OCI-LY1 (cell line): Measurements from ENCODE around the gene CRYBG2.

Source experiments
- H2AFZ ChIP-seq: fragments of 200-600 bp; sonication (generic), shearing (Covaris generic); 2 replicates; pipeline ENCODE4 v1.6.0; 2014; ENCODE audit warnings: antibody characterized with exemption, mild to moderate bottlenecking, low read length
- H3F3A ChIP-seq: fragments of 200-600 bp; sonication (generic), shearing (Covaris generic); 2 replicates; pipeline ENCODE4 v1.6.0; 2014; ENCODE audit warnings: mild to moderate bottlenecking, antibody characterized with exemption, low read length, moderate library complexity; ENCODE audit not compliant: insufficient read depth
- H3K27ac ChIP-seq: fragments of 200-600 bp; sonication (generic); 2 replicates; pipeline ENCODE4 v1.5.1; 2014; ENCODE audit warnings: low read length, mixed run types, mild to moderate bottlenecking, low read depth; ENCODE audit not compliant: poor library complexity, severe bottlenecking
- H3K27me3 ChIP-seq: fragments of 200-600 bp; sonication (generic); 2 replicates; pipeline ENCODE4 v1.6.0; 2014; ENCODE audit warnings: antibody characterized with exemption, mild to moderate bottlenecking, low read length, moderate library complexity; ENCODE audit not compliant: insufficient read depth
- H3K36me3 ChIP-seq: fragments of 200-600 bp; sonication (generic); 2 replicates; pipeline ENCODE4 v1.6.1; 2014; ENCODE audit warnings: mild to moderate bottlenecking, antibody characterized with exemption, low read length, moderate library complexity, mixed read lengths; ENCODE audit not compliant: insufficient read depth
- H3K4me1 ChIP-seq: fragments of 200-600 bp; sonication (generic); 2 replicates; pipeline ENCODE4 v1.5.1; 2014; ENCODE audit warnings: mild to moderate bottlenecking, low read length, moderate library complexity; ENCODE audit not compliant: insufficient read depth, severe bottlenecking
- H3K4me2 ChIP-seq: fragments of 200-600 bp; sonication (generic), shearing (Covaris generic); 2 replicates; pipeline ENCODE4 v1.6.1; 2014; ENCODE audit warnings: low read length
- H3K4me3 ChIP-seq: fragments of 200-600 bp; sonication (generic); 2 replicates; pipeline ENCODE4 v1.5.1; 2014; ENCODE audit warnings: low read length, low read depth, mild to moderate bottlenecking, mixed read lengths; ENCODE audit not compliant: poor library complexity, severe bottlenecking
- H3K79me2 ChIP-seq: fragments of 200-600 bp; shearing (Covaris generic); 2 replicates; pipeline ENCODE4 v1.6.1; 2016; ENCODE audit warnings: mixed run types, low read length, mixed read lengths; ENCODE audit not compliant: insufficient read depth
- H3K9ac ChIP-seq: fragments of 200-600 bp; sonication (generic), shearing (Covaris generic); 2 replicates; pipeline ENCODE4 v1.6.1; 2014; ENCODE audit warnings: mild to moderate bottlenecking, low read length, mixed read lengths
- H3K9me2 ChIP-seq: fragments of 200-600 bp; sonication (generic), shearing (Covaris generic); 2 replicates; pipeline ENCODE4 v1.6.1; 2014; ENCODE audit warnings: low read depth, mild to moderate bottlenecking, low read length, mixed read lengths
- H3K9me3 ChIP-seq: fragments of 200-600 bp; shearing (Covaris generic); 2 replicates; pipeline ENCODE4 v1.6.1; 2014; ENCODE audit warnings: low read length, mixed read lengths
- H4K20me1 ChIP-seq: fragments of 200-600 bp; sonication (generic), shearing (Covaris generic); 2 replicates; pipeline ENCODE4 v1.6.0; 2016; ENCODE audit warnings: mild to moderate bottlenecking, low read length; ENCODE audit not compliant: insufficient read depth
- EZH2 ChIP-seq: fragments of 200-600 bp; sonication (generic), shearing (Covaris generic); IDR thresholded peaks from 2 replicates; pipeline ENCODE4 v1.8.0; 2017; ENCODE audit warnings: borderline replicate concordance, mixed run types, mild to moderate bottlenecking, antibody characterized with exemption, low read length, moderate library complexity, mixed read lengths
- TF ChIP-seq, protein P1 (sequence below): fragments of 200-600 bp; sonication (generic), shearing (Covaris generic); IDR thresholded peaks from 2 replicates; pipeline ENCODE4 v1.5.1; 2017; ENCODE audit warnings: mild to moderate bottlenecking, antibody characterized with exemption, low read length, moderate library complexity, mixed read lengths

CRYBG2 gene

DNA sequence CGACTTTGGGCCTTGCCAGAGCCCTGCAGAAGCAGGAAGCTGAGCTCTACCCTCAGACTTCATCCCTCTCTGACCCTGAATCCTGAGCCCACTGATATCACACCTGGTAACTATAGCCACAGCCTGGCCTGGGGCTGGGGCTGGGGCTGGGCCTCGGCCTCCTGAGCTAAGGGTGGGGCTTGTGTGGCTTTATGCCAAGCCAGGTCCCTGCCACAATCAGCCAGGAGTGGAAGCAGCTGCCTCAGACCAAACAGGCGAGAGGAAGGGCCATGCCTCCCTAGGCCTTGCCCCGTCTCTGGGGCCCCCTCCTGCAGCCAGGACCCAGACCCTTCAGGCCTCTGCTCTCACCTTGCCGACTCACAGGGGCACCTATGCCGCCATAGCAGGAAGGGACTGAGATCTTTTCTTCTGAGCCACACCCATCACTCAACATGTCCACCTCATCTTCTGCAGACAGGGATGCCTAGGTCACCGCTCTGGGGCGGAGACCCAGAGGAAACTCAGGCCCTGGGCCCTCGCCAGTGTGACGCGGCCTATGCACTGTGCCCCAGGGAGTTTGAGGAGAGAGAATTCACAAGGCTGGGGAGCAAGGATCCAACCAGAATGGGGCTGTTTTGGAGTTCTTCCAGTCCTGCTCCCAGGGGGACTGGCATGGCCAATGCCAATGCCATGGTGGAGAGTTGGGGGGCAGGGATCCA is 53.2 kb downstream of the CRYBG2 start:
- peak overlapping the region; percentile 19; the same call in 1 of the 2 replicates for H3K9ac ChIP-seq
- peak overlapping the region; percentile 75 for H3K27ac ChIP-seq
- peaks cover 10% of the 10 kb centered on the region for H3K79me2 ChIP-seq
- TF ChIP-seq, protein P1, sequence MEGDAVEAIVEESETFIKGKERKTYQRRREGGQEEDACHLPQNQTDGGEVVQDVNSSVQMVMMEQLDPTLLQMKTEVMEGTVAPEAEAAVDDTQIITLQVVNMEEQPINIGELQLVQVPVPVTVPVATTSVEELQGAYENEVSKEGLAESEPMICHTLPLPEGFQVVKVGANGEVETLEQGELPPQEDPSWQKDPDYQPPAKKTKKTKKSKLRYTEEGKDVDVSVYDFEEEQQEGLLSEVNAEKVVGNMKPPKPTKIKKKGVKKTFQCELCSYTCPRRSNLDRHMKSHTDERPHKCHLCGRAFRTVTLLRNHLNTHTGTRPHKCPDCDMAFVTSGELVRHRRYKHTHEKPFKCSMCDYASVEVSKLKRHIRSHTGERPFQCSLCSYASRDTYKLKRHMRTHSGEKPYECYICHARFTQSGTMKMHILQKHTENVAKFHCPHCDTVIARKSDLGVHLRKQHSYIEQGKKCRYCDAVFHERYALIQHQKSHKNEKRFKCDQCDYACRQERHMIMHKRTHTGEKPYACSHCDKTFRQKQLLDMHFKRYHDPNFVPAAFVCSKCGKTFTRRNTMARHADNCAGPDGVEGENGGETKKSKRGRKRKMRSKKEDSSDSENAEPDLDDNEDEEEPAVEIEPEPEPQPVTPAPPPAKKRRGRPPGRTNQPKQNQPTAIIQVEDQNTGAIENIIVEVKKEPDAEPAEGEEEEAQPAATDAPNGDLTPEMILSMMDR = no peak
- no peak for TF ChIP-seq EZH2
- H3K4me1 ChIP-seq = peaks cover 56% of the 10 kb centered on the region
- H2AFZ ChIP-seq = no peak overlapping the region
- no peak overlapping the region for H3K4me3 ChIP-seq
- H3K4me2 ChIP-seq = peak overlapping the region; percentile 5; the same call in 1 of the 2 replicates
- H4K20me1 ChIP-seq = no peaks in the 10 kb centered on the region
- no peaks in the 10 kb centered on the region for H3K9me3 ChIP-seq
- H3F3A ChIP-seq = no peaks in the 10 kb centered on the region
- no peaks in the 10 kb centered on the region for H3K9me2 ChIP-seq
- H3K27me3 ChIP-seq = no peaks in the 10 kb centered on the region
- H3K36me3 ChIP-seq = peaks cover 33% of the 10 kb centered on the region; the same call in 1 of the 2 replicates

DNA sequence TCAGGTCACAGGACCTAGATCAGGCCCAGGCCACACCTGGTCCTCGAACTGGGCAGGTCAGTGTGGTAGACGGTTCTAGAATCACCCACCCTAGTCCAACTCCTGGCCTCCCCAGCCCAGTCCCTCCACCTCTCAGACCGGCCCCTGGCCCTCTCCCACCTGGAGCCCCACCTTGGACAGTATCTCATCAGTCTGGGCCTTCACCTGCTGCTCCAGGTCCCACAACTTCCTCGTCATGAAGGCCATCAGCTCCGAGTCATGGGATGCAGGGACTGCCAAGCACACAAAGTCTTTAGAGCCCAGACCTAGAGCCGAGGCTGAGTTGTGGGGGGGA is 56.2 kb downstream of the CRYBG2 start:
- H4K20me1 ChIP-seq = no peaks in the 10 kb centered on the region
- peaks cover 37% of the 10 kb centered on the region for H3K4me1 ChIP-seq
- peaks cover 41% of the 10 kb centered on the region; the same call in 1 of the 2 replicates for H3K36me3 ChIP-seq
- no peaks in the 10 kb centered on the region for H3F3A ChIP-seq
- H2AFZ ChIP-seq = no peak overlapping the region
- no peak overlapping the region for H3K9ac ChIP-seq
- no peak overlapping the region for H3K4me3 ChIP-seq
- peak overlapping the region; percentile 20 for H3K27ac ChIP-seq
- no peak overlapping the region for H3K4me2 ChIP-seq
- H3K9me2 ChIP-seq = no peaks in the 10 kb centered on the region
- TF ChIP-seq, protein P1 = no peak
- TF ChIP-seq EZH2 = no peak
- H3K79me2 ChIP-seq = no peaks in the 10 kb centered on the region
- H3K27me3 ChIP-seq = no peaks in the 10 kb centered on the region
- no peaks in the 10 kb centered on the region for H3K9me3 ChIP-seq

DNA sequence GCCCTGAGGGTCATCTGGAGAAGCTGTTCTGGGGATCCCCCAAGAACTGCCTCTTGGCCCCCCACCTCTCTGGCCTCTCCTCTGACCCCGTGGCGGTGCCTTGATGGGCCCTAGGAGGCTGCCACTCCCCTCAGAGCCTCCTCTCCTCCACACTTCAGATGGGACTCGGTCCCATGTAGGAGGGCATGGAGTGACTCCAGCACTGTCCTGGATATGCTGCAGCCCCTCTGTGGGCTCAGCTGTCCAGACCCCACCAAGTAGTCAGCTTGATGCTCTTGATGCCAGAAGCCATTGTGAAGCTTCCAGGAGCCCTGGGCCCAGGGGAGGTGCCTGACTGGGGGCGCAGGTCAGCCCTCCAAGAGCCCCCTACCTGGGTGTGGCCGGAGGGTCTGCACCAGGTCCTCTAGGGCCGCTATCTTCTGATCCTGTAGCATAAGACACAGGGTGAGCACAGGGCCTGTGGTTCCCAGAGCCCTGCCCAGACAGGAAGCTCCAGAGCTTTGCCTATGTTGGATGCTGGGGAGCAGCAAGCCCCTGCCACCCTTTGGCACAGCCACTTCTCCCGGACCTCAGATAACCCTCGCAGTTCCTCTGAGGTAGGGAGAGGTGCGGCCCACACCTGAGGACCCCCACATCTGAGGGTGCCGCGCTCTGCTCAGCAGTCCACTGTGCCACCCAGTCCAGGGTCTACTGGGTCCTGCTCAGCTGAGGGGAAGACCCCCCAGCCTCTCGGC is 56.7 kb downstream of the CRYBG2 start:
- H3K4me2 ChIP-seq = no peak overlapping the region
- no peaks in the 10 kb centered on the region for H3K9me2 ChIP-seq
- no peaks in the 10 kb centered on the region for H3K9me3 ChIP-seq
- no peak overlapping the region for H3K27ac ChIP-seq
- peaks cover 42% of the 10 kb centered on the region; the same call in 1 of the 2 replicates for H3K36me3 ChIP-seq
- no peak overlapping the region for H3K9ac ChIP-seq
- no peaks in the 10 kb centered on the region for H3K27me3 ChIP-seq
- no peaks in the 10 kb centered on the region for H4K20me1 ChIP-seq
- TF ChIP-seq EZH2 = no peak
- TF ChIP-seq, protein P1 = no peak
- peaks cover 40% of the 10 kb centered on the region for H3K4me1 ChIP-seq
- no peaks in the 10 kb centered on the region for H3K79me2 ChIP-seq
- H3F3A ChIP-seq = no peaks in the 10 kb centered on the region
- no peak overlapping the region for H2AFZ ChIP-seq
- H3K4me3 ChIP-seq = no peak overlapping the region
